Spleen (tissue), 11 donors: ENCODE measurements around the gene LRPPRC. TPM values are rescaled to one million over a fixed set of nuclear protein-coding genes. Genes with fewer than 3 reads are reported as not detected.

ENCODE experiments used
- DNase-seq: peaks from one replicate; pipeline ENCODE4 v3.0.0-alpha.2; 2020
- H3K27ac ChIP-seq, 8 donors: fragments of 200-600 bp; sonication (generic) in 7 of 8; 1 replicate in 4 of 8; 2 replicates in 4 of 8; pipeline versions ENCODE4 v1.5.0 to v1.8.0; 2016 to 2021; ENCODE audit warnings: inconsistent platforms in 4 of 8, mild to moderate bottlenecking in 4 of 8, moderate library complexity in 1 of 8
- H3K27me3 ChIP-seq, 7 donors: fragments of 200-600 bp; sonication (generic) in 6 of 7; replicated peaks in 1 of 7; 1 replicate in 4 of 7; 2 replicates in 3 of 7; pipeline versions ENCODE4 v1.5.0 to v1.8.0; 2016 to 2021; ENCODE audit warnings: inconsistent platforms in 3 of 7, mild to moderate bottlenecking in 1 of 7
- H3K36me3 ChIP-seq, 6 donors: fragments of 200-600 bp; sonication (generic) in 5 of 6; 1 replicate in 4 of 6; 2 replicates in 2 of 6; pipeline versions ENCODE4 v1.5.0 to v1.8.0; 2016 to 2021; ENCODE audit warnings: inconsistent platforms in 2 of 6
- H3K4me1 ChIP-seq, 6 donors: fragments of 200-600 bp; sonication (generic) in 5 of 6; 1 replicate in 3 of 6; 2 replicates in 3 of 6; pipeline versions ENCODE4 v1.5.0 to v1.8.0; 2016 to 2021; ENCODE audit warnings: inconsistent platforms in 3 of 6
- H3K4me3 ChIP-seq, 8 donors: fragments of 200-600 bp; sonication (generic) in 7 of 8; 1 replicate in 4 of 8; 2 replicates in 4 of 8; pipeline versions ENCODE4 v1.5.0 to v1.8.0; 2016 to 2021; ENCODE audit warnings: inconsistent platforms in 4 of 8, mild to moderate bottlenecking in 4 of 8, moderate library complexity in 2 of 8
- H3K9me3 ChIP-seq, 8 donors: fragments of 200-600 bp; sonication (generic) in 7 of 8; 1 replicate in 4 of 8; 2 replicates in 4 of 8; pipeline versions ENCODE4 v1.5.0 to v1.8.0; 2016 to 2021; ENCODE audit warnings: inconsistent platforms in 4 of 8
- POLR2A ChIP-seq, 3 donors: fragments of 450-650 bp; IDR thresholded peaks; one replicate each; pipeline ENCODE4 v1.5.1; 2017; ENCODE audit warnings: antibody characterized with exemption in 3 of 3, mild to moderate bottlenecking in 1 of 3
- POLR2AphosphoS5 ChIP-seq, 3 donors: sonication (generic); formaldehyde crosslinking; IDR thresholded peaks; one replicate each; pipeline ENCODE4 v1.5.1; 2017; ENCODE audit warnings: antibody characterized with exemption in 3 of 3
- WGBS, 5 donors: extraction: QIAGEN DNeasy Blood & Tissue Kit in 3 of 5; methylation state at CpG; one replicate each; pipeline versions ENCODE4 v1.1.5 to v1.1.7; 2013 to 2018; 5-methylcytosine and 5-hydroxymethylcytosine counted together
- intact Hi-C: fragments of 100-400 bp; cut with DNase I; formaldehyde crosslinking; loops from one replicate; pipeline ENCODE4 v1.15.0; 2023; ENCODE audit warnings: low total_unique reads
- polyA plus RNA-seq, 3 donors: library from polyadenylated mRNA; stranded (reverse); fragments of 200-250 nt; gene quantifications; one replicate each; pipeline ENCODE4 v1.2.1, GENCODE V29; 2013
- total RNA-seq, 7 donors: library from RNA; depleted of rRNA in 3 of 7; stranded (reverse); fragments of >200 nt in 3 of 7; fragmentation: NEBNext Ultra II Directional in 4 of 7; extraction: Animal tissue kit (Norgen Biotek cat#: 25700) in 4 of 7; gene quantifications; one replicate each; pipeline versions ENCODE4 v1.1.0 to v1.2.1, GENCODE V29; 2016 to 2021
- TF ChIP-seq, protein P1 (sequence below), 11 experiments: fragments of 200-600 bp in 7 of 11; fragments of 450-650 bp in 4 of 11; sonication (generic) in 4 of 11; IDR thresholded peaks in 8 of 11; conservative IDR thresholded peaks in 3 of 11; 1 replicate in 7 of 11; 2 replicates in 4 of 11; pipeline versions ENCODE4 v1.4.0 to v1.8.0; 2016 to 2021; ENCODE audit warnings: antibody characterized with exemption in 11 of 11, inconsistent platforms in 4 of 11, mild to moderate bottlenecking in 1 of 11
- donor health status: healthy with polysubstance abuse.
- donor health status: DM: no; HTN: no; CAD: no; lungs with moderate emphysema.
- donor health status: DM: no; HTN: no; CAD: no.
- donor health status: Bipolar disorder and iron deficiency.
- donor health status: healthy.
- donor health status: DM: no; HTN: no; CAD: no.
- donor health status: DM: yes; HTN: yes; CAD: no.

Gene LRPPRC
- total and polyA plus RNA-seq, 10 donors: 25.0 to 72.5 (median 57.1) TPM

DNA sequence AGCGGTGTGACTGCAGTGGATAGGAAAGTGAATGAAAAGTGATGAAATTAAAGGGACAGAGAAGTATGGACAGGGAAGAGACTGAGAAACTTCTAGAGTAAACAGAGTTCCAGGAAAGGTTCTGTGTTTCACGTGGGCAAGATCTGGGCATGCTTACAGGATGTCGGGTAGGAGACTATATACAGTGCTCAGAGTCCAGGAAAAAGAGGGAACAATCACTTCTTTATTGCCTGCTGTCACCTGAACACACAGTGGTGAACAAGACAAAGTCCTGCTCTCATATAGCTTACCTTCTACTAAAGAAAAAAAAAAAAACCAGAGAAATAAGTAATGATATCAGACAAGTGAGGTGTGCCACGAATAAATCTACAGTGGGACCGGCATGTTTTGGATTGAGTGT lies 2.4 kb downstream of the LRPPRC start:
- intact Hi-C loops: no loop called here
- TF ChIP-seq, protein P1, sequence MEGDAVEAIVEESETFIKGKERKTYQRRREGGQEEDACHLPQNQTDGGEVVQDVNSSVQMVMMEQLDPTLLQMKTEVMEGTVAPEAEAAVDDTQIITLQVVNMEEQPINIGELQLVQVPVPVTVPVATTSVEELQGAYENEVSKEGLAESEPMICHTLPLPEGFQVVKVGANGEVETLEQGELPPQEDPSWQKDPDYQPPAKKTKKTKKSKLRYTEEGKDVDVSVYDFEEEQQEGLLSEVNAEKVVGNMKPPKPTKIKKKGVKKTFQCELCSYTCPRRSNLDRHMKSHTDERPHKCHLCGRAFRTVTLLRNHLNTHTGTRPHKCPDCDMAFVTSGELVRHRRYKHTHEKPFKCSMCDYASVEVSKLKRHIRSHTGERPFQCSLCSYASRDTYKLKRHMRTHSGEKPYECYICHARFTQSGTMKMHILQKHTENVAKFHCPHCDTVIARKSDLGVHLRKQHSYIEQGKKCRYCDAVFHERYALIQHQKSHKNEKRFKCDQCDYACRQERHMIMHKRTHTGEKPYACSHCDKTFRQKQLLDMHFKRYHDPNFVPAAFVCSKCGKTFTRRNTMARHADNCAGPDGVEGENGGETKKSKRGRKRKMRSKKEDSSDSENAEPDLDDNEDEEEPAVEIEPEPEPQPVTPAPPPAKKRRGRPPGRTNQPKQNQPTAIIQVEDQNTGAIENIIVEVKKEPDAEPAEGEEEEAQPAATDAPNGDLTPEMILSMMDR (IDR thresholded peaks at IDR 0.05 in 8 of 11, conservative IDR thresholded peaks at IDR 0.05 in 3 of 11): no peak
- TF ChIP-seq POLR2AphosphoS5 (IDR thresholded peaks at IDR 0.05): no peak
- no peak for TF ChIP-seq POLR2A (IDR thresholded peaks at IDR 0.05)
- H3K4me1 ChIP-seq: peaks cover 20 to 53% (median 39%) of the 10 kb centered on the region in 6 donors
- WGBS, 5 donors: 82 to 91% (median 87%) methylated on average over 5 of the region's 5 CpGs
- no peak for DNase-seq
- peaks cover 0 to 46% (median 18%) of the 10 kb centered on the region in 6 donors for H3K36me3 ChIP-seq
- no peak overlapping the region for H3K27ac ChIP-seq
- H3K27me3 ChIP-seq: no peaks in the 10 kb centered on the region
- no peak overlapping the region for H3K4me3 ChIP-seq
- no peaks in the 10 kb centered on the region for H3K9me3 ChIP-seq

DNA sequence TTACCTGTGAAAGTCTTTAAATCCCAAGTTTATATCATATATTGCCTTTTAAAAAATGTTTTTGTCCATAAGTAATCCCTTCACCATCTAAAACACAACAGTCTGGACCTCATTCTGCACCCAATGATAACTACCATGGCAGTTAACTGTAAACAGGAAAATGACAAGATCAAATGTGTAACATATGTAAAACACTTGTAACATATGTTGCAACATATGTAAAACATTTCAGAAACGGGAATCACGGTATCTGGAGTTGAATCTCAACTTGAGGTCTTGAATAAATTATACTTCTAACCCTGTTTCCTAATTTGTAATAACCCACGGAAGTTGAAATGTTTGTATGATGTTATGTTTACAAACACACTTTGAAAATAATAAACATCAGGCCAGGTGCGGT lies 6.2 kb downstream of the LRPPRC start:
- H3K36me3 ChIP-seq: peaks cover 0 to 74% (median 19%) of the 10 kb centered on the region in 6 donors
- intact Hi-C loops: no loop called here
- no peak for DNase-seq
- no peaks in the 10 kb centered on the region for H3K27me3 ChIP-seq
- H3K4me1 ChIP-seq: peaks cover 14 to 35% (median 26%) of the 10 kb centered on the region in 6 donors
- no peak overlapping the region for H3K27ac ChIP-seq
- 56 to 90% (median 73%) methylated on average over 4 of the region's 4 CpGs for WGBS, 5 donors
- no peak overlapping the region for H3K4me3 ChIP-seq
- no peaks in the 10 kb centered on the region for H3K9me3 ChIP-seq
- TF ChIP-seq POLR2AphosphoS5 (IDR thresholded peaks at IDR 0.05) (no peak), POLR2A (IDR thresholded peaks at IDR 0.05) (no peak)
- TF ChIP-seq, protein P1 (IDR thresholded peaks at IDR 0.05 in 8 of 11, conservative IDR thresholded peaks at IDR 0.05 in 3 of 11): no peak

DNA sequence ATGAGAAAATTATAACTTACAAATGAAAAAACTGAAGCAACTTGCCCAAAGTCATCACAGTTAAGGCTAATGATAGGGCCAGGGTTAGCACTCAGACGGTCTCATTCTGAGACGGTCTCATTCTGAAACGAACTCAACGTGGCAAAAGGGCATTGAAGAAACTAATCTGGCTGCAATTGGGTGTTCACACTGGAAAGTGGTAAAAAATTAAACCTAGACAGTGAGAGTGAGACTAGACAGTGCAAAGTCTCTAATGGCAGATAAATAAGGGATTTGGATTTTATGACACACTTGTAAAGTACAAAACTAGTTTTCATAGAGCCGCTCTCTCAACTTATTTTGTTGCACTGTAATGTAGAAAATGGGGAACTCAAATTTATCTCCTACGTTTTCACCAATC lies 9.2 kb downstream of the LRPPRC start:
- Histone ChIP-seq H3K9me3 (no peaks in the 10 kb centered on the region), H3K27me3 (no peaks in the 10 kb centered on the region), H3K36me3 (peaks cover 0 to 58% (median 18%) of the 10 kb centered on the region in 6 donors), H3K27ac (no peak overlapping the region), H3K4me1 (peaks cover 0 to 11% (median 2%) of the 10 kb centered on the region in 6 donors), H3K4me3 (no peak overlapping the region)
- WGBS, 5 donors: 87 to 94% (median 88%) methylated on average over 6 of the region's 6 CpGs
- TF ChIP-seq POLR2A (IDR thresholded peaks at IDR 0.05) (no peak), POLR2AphosphoS5 (IDR thresholded peaks at IDR 0.05) (no peak)
- TF ChIP-seq, protein P1 (IDR thresholded peaks at IDR 0.05 in 8 of 11, conservative IDR thresholded peaks at IDR 0.05 in 3 of 11): no peak
- no peak for DNase-seq
- intact Hi-C loops: no loop called here

DNA sequence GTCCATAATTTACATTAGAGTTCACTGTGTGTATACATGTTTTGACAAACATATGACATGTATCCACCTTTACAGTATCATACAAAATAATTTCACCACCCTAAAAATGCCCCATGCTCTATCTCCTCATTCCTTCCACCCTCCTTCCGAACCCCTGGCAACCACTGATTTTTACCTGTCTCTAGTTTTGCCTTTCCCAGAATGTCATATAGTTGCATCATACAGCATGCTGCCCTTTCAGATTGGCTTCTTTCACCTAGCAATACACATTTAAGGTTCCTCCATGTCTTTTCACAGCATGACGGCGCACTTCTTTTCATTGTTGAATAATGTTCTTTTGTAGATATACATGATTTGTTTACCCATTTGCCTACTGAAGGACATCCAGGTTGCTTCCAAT lies 10.4 kb downstream of the LRPPRC start:
- intact Hi-C loops: no loop called here
- H3K4me3 ChIP-seq: no peak overlapping the region
- H3K27ac ChIP-seq: no peak overlapping the region
- 94 to 99% (median 96%) methylated on average over 3 of the region's 3 CpGs for WGBS, 5 donors
- peaks cover 0 to 64% (median 25%) of the 10 kb centered on the region in 6 donors for H3K36me3 ChIP-seq
- H3K9me3 ChIP-seq: no peaks in the 10 kb centered on the region
- no peaks in the 10 kb centered on the region for H3K27me3 ChIP-seq
- TF ChIP-seq POLR2A (IDR thresholded peaks at IDR 0.05) (no peak), POLR2AphosphoS5 (IDR thresholded peaks at IDR 0.05) (no peak)
- TF ChIP-seq, protein P1 (IDR thresholded peaks at IDR 0.05 in 8 of 11, conservative IDR thresholded peaks at IDR 0.05 in 3 of 11): no peak
- peaks cover 0 to 11% (median 0%) of the 10 kb centered on the region in 6 donors for H3K4me1 ChIP-seq
- DNase-seq: no peak
